Activated T-cell treated with anti-CD3 and anti-CD28 coated beads for 24 hours (primary cell): ENCODE measurements around the gene PRELID2.
"Not testable (repeated sequence)": the region's sequence is repeated elsewhere in the genome, so short reads cannot be mapped to it uniquely, and the experiment has no call there.

Source experiments
- DNase-seq: peaks from one replicate; pipeline ENCODE4 v3.0.0-alpha.2; 2020; ENCODE audit warnings: low read depth

Gene PRELID2

DNA sequence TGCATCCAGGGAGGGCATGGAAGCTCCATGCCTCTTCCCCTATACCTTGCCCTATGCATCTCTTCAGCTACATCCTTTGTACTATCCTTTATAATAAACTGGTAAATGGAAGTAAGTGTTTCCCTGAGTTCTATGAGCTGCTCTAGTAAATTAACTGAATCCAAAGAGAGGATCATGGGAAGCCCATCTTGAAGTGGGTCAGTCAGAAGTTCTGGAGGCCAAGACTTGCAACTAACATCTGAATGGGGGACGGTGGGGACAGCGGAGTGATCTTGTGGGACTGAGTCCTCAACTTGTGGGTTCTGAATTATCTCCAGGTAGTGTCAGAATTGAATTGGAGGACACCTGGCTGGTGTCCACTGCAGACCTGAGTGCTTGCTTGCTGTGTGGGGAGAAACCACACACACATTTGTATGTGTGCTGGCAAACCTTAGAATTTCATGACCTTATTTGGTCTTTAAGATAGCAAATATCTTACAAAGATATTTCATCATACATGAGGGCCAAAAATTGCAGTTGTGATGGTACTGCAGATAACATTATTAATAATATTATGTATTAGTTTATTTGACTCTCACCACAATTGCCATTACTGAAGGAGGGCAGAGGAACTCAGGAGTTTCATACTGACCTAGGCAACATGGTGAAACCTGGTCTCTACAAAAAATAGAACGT, 5.5 kb upstream of the PRELID2 start:
- DNase-seq = no peak

DNA sequence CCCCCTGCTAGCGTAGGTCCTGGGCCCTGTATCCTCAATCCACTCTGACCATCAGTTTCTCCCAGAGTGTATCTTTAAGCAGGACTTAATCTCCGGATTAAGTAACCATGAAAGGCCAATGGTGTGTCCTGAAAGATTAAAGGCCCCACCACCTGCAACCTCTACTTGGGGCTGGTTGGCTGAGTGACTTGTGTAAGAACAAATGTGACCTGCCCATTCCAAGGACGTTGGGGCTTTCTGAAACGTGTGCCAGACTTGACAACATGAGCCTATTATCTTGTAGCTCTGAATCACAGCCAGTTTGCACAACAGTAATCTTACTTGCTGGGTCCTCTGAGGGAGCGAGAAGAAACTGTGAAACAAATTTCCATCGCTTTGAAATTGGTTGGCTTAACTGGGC, 3.1 kb upstream of the PRELID2 start:
- DNase-seq = no peak

DNA sequence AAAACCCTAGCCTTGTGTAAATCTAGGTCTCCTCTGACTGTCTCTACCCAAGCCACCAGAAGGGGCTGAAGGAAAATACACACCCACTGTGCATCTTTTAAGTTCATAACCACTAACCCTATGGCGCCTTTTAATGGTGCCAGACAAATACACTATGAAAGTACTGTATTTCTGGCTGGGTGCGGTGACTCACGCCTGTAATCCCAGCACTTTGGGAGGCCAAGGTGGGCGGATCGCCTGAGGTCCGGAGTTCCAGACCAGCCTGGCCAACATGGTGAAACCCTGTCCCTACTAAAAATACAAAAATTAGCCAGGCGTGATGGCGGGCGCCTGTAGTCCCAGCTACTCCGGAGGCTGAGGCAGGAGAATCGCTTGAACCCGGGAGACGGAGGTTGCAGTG, 1.1 kb upstream of the PRELID2 start:
- not testable (repeated sequence) for DNase-seq

DNA sequence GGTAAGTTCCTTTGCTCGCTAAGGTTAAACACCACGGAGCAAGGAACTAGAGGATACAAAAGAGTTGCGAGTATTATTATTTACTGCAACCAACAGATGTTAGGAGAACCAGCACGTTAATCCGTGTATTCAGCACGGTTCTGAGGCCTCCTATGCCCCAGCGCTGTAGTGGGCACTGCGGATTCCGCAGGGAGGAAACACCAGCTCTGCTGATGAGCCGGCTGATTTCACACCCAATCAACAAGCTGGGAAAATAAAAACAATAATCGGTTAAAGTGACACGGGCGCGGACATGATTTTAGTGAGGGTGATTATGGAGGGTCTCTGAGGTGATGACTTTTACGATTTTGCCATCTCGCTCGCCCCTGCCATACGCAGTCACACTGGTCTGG, 702 bp upstream of the PRELID2 start:
- DNase-seq = no peak

DNA sequence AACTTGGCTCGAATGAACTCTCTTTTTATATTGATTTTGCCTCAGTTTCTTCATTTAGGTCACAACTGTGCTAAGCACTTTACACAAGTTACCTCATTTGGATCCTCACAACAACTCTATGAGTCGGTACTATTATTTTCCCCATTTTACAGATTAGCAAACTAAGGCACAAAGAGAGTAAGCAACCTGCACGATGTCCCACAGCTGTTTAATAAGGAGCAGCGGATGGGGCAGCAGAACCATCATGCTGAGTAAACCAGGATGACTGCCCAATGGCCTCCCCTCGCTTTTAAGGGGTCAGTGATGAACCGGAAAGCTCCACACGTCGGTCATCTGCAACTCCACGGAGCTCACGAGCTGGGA, 607 bp downstream of the PRELID2 start:
- no peak for DNase-seq

DNA sequence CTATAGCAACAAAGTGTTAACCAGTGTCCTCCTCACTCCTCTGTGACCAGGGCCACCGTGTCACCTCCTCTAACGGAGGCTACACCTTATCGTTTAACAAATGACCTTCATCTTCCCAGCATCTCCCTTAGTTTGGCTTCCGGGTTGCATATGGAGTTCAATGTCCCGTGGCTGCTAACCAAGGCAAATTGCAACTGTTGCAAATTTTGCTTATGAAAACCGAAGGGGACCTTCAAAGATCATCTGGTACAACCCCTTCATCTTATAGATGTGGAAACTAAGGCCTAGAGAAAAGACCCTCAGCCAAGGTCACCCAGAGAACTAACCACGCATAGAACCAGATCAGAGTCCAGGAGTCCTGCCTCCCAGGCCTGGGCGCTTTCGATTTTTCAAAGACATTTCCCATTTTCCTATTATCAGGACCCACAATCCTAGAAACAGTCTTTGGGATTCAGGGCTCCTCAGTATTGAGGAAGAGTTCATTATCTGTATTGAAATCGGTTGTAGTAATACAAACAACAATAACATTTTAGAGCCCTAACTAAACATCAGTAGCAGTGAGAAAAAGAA, 1.4 kb downstream of the PRELID2 start:
- no peak for DNase-seq

DNA sequence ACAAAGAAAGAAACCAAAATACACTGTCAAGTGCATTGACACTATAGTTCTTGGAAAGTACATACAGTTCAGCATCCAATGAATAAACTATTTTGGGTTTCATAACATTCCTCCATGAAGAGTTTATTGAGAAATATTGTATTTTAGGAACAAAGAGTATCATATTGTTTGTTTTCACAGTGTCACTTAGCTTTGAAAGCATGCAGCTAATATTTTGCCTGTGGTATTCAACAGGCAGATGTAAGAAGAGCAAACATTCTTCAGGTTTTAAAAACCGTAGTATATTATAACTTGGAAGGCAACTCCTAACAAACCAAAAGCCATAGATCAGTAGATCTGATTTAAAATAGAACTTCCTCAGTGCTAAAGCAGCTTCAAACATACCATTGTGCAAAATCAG, 4.5 kb downstream of the PRELID2 start:
- no peak for DNase-seq

DNA sequence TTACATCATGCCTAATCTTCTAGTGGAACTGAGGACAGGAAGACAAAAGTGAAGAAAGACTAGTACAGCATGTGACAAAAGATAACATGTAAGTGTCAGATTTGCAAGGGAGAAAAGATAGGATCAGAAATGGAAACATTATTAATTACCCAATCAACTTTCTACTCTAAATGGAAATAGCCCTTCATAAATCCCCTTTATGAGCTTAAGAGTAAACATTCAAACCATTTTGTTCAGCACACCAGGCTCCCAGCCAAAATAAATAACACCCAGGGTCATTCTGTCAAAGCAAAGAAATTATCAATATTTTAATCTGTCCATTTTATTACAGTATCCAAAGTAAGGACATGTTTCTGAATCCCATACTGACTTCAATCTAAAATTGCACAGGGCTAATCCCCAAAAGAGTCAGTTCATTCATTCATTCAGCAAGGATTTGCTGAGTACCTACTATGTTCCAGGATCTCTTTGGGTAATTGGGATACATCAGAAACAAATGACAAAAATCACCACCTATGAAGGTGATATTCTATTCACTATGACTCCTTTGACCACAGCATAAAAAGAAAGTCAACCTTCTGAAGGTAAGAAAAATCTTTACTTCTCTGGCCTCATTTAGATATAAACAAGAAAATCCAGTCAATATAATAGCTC, 5.3 kb downstream of the PRELID2 start:
- DNase-seq = no peak

DNA sequence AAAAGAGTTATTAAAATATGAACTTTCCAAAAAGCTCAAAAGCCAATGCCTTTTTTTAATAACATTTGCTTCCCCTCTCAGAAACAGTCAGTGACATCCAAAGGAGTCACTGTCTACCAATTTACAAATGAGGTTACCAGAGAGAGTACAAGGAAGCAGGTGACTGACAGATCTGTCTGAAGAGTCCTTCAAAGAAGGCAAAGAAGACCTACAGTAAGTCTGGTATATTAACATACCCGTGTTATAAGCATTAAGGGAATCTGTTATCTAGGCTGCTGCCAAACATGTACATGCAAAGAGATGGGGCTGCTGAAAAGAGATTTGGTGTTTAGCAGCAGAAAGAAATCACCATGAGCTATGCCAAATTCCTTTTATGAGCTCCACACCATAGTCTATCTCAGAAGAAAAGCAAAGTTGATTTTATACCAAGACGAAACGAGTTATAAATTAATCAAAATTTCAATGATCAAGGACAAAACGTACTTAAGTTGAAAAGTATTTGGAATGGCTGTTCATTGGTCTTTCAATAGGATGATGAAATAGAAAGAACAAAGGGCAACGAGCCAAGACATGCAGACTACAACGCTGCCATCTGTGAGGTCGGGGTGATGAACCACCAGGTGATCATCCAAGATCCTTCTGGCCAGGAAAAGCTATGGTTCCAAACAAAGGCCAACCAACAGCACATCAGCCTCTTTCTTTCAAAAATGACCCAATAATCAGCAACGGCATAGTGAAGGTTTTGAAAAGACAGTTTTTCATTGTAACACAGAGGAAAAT, 8.1 kb downstream of the PRELID2 start:
- DNase-seq = no peak

DNA sequence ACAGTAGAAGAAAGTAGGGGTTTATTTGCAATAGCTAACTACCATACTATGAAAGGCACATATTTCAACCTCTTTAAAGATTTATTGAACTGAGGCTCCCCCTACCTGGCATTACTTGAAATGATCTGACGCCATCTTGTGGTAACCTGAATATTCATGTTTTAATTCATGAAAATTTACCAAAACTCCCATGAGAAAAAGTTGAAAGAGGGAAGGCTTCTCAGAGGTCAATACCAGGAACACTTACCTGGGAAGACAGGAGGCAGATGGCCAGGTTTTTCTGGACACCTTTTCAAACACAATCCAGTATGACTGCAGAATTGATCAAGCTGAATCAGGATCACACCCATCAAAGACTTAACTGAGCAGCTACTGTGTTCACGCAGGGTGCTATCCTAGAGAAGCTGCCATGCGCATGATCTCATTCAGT, 9.4 kb downstream of the PRELID2 start:
- DNase-seq = no peak

DNA sequence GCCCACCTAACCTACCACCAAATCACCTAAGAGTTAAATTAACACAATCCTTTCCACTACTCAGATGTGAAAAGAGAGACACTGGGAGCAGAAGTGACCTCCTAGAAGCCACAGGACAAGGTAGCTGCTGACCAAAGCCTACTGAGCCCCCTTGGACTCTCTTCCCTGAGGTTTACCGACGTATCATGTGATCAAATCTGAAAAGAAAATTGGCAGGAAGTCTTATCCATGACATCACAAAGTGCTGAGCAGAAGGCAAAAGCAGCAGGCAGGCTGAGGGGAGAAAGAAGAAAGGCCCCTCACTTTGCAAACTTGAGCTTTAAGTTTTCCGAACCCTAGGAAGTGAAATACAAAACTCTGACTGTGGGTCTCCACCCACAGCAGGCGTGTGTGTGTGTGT, 11.1 kb downstream of the PRELID2 start:
- DNase-seq = no peak

DNA sequence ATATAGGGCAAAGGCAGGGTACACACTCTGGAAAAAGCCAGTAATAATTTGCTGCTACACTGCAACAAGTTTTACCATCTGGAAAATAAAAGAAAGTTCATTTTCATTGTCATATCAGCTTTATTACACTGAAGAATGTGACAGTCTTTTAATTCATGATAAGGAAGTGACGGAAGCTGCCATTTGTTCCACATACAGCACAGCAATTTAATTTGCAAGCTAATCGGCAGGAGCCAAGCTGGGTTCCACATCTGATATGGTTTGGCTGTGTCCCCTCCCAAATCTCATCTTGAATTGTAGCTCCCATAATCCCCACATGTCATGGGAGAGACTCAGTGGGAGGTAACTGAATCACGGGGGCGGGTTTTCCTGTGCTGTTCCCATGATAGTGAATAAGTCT, 16.5 kb downstream of the PRELID2 start:
- DNase-seq = no peak

DNA sequence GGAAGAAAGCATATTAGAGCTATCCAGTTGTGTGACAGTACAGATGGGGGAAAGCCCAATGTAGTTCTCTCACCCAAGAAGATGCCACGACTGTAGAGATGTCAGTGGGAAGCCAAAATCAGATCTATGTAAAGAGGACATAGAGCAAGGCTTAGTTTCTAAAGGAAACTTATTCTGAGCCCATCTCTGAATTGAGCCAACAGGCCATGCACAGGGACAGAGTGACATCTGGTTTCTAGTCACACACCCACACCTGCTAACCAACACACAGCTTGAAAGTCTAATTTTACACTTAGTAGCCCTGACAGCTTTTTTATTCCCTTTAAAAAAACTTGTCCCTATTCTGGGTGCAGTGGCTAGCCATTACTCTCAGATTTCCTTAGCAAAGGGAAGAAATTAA, 22.3 kb downstream of the PRELID2 start:
- no peak for DNase-seq

DNA sequence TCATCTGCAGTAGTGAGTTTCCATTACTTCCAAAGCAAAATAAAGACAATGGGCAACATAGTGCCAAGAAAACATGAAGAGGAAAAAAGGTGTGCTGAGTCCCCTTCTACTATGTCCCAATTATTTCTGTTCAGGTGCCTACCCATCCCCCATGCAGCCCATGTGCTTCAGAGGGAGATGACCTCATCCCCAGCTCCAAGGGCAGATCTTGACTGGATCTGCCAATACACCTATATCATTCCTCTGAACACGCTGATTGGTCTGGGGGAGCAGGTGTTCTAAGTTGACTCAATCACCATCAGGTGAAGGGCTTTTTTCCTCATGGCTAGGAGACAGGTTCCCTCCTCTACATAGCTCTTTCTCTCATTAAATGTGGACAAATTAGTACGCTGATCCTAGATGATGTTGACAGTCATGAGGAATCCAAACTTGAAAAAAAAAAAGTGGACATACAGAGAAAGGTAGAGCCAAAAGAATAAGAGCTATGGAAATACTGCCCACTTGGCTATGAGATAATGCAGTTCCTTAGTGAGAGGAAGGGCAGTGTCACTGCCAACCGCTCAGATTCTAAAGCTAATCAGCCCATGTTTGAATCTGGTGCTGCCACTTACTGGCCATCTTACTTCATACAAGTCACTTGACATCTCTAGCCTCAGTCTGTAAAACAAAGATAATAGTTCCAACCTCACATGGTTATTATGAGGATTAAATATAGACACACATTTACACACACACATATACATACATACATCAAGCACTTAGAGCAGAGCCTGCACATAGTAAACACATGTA, 23.1 kb downstream of the PRELID2 start:
- no peak for DNase-seq

DNA sequence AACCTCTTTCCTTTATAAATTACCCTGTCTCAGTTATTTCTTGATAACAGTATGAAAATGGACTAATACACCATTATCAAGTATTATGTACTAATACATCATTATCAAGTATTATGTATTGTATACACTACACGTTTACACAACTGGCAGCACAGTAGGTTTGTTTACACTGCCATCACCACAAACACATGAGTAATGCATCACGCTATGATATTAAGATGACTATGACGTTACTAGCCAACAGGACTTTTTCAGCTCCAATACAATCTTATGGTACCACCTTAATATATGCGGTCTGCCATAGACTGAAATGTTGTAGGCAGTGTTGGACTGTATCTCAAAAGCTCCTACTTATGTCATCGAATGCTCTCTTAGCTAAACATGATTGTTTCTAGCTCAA, 28.2 kb downstream of the PRELID2 start:
- DNase-seq = no peak

DNA sequence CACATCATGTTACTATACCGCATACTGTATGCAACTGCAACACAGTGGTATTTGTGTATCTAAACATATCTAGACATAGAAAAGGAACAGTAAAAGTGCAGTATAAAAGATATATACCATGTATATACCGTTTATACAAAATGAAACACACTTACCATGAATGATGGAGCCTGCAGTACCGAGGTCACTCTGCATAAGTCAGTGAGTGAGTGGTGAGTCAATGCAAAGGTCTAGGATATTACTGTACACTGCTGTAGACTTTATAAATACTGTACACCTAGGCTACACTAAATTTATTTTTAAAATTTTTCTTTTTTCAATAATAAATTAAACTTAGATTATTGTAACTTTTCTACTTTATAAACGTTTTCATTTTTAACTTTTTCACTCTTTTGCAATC, 29.3 kb downstream of the PRELID2 start:
- no peak for DNase-seq

DNA sequence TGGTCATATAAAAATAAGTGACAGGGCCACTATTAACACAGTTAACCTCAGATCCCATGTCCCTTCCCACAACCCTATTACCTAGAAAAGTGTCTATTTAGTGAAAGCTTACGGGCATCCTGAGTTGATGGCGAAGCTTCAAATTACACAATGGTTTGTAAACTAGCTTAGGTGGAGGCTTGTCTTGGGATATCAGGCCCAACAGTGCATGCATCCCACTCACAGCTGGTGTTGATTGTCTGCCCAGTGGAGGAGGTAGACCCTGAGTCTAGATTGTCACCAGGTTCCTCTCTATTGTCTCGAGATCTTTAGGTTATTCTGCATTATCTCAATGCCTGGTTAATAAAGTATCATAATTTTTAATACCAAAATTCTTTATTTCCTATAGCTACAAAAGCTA, 30.4 kb downstream of the PRELID2 start:
- DNase-seq = no peak

DNA sequence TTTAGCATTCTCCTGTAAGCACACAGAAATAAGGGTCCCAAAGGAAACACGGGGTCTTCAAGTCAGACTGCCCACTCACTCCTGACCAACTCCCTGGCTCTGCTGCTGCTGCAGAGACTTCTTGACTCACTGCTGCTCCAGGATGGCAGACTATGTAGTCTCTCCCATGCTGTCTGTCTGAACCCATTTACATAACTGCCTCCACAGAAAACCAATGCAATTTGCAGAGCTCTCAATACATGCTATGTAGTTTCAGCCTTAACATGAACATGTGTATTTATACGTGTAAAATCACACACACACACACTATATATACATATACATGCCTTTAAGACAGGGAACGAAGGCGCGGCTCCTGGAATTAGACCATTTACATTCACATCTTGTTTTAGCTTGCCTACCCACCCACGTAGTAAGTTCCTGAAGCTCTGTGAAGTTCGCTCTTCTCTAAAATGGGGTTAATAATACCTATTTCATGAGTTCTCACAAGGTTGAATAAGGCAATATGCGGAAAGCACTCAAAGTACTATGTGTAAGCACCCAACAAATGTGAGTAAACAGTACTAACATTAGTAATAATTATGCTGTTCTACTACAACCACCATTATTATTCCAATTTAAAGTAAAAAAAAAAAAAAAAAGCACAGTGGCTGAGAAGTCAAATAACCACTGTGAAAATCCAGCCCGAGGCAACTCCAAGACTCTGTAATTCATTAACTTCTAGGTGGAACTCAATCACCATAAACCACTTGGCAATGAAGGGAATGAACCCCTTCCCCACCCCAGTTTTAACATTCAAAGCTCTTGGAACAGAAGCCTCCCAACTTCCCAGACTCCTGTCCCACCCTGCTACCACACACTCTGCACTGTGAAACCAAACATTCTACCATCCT, 31.8 kb downstream of the PRELID2 start:
- no peak for DNase-seq

DNA sequence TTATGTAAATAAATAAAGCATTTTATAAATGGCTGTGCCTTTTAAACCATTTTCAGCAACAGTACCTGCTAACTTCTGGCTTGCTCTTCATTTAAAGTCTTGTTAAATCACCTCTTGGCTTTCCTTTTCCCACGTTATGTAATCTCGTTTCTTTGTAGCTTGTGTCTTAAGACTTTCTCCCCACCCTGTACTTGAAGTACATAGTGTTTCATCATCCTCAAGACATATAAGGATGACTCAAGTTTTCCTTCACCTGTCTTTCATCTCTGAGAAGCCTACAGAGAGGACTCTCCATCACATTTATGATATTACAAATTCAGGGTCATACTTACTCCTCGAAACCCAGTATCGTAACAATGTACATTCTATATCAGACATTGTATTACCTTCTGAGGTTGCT, 33.9 kb downstream of the PRELID2 start:
- DNase-seq = no peak

DNA sequence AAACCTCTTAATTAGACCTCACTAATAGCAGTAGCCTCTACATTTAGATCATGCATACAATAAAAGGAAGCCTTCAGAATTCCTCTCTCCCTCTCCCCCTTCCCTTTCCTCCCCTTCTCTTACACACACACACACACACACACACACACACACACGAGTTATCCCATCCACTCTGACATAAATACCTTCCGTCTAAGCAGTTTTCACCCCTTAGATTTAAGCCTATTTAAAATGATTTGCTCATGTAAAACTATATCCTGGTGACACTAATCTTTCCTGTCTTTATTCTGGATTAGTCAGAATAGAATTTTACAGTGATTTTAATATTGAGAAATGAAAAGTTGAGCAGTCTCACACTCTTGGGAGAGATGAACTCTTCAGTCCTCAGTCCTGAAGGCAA, 35.0 kb downstream of the PRELID2 start:
- no peak for DNase-seq

DNA sequence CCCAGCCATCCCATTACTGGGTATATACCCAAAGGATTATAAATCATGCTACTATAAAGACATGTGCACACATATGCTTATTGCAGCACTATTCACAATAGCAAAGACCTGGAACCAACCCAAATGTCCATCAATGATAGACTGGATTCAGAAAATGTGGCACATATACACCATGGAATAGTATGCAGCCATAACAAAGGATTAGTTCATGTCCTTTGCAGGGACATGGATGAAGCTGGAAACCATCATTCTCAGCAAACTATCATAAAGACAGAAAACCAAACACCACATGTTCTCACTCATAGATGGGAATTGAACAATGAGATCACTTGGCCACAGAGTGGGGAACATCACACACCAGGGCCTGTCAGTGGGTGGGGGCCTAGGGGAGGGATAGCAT, 36.6 kb downstream of the PRELID2 start:
- not testable (repeated sequence) for DNase-seq
